GM19239 (cell line): Measurements from ENCODE around the gene ABCA4.

ENCODE experiments used
- DNase-seq: peaks from one replicate; pipeline ENCODE4 v3.0.0; 2011; ENCODE audit warnings: low spot score; ENCODE audit not compliant: insufficient read length
- FAIRE-seq: peaks from 2 replicates; lab custom pipeline; 2011; peaks lifted over from hg19 to GRCh38; lab: Jason Lieb, UNC

The ABCA4 gene

GRCh38 chr1:94106716-94107115, 14.2 kb downstream of the ABCA4 start:
- FAIRE-seq (no peak), DNase-seq (no peak)

GRCh38 chr1:94105957-94106529, 14.9 kb downstream of the ABCA4 start:
- FAIRE-seq (no peak), DNase-seq (no peak)

- FAIRE-seq (no peak), DNase-seq (no peak)
Observed at GRCh38 chr1:94105581-94105952, 15.4 kb downstream of the ABCA4 start.

GRCh38 chr1:94104776-94105580, 16.0 kb downstream of the ABCA4 start:
- DNase-seq (no peak), FAIRE-seq (no peak)

- no peak for DNase-seq
- FAIRE-seq, result no peak
Observed at GRCh38 chr1:94104127-94104684, 16.7 kb downstream of the ABCA4 start.

GRCh38 chr1:94103608-94104007, 17.3 kb downstream of the ABCA4 start:
- no peak for FAIRE-seq
- no peak for DNase-seq

- DNase-seq, result no peak
Observed at GRCh38 chr1:94101613-94102525, 19.1 kb downstream of the ABCA4 start.

GRCh38 chr1:94100785-94101612, 19.9 kb downstream of the ABCA4 start:
- FAIRE-seq (no peak), DNase-seq (no peak)

More at GRCh38 chr1:94101613-94102525, 19.1 kb downstream of the ABCA4 start:
- FAIRE-seq, result no peak

- DNase-seq, result no peak
- no peak for FAIRE-seq
Observed at GRCh38 chr1:94100129-94100784, 20.7 kb downstream of the ABCA4 start.

- FAIRE-seq (no peak), DNase-seq (no peak)
Observed at GRCh38 chr1:94099303-94099702, 21.6 kb downstream of the ABCA4 start.

GRCh38 chr1:94098585-94099111, 22.3 kb downstream of the ABCA4 start:
- FAIRE-seq, result no peak
- no peak for DNase-seq

- FAIRE-seq, result no peak
- no peak for DNase-seq
Observed at GRCh38 chr1:94096797-94097549, 24.0 kb downstream of the ABCA4 start.

GRCh38 chr1:94095744-94096469, 25.0 kb downstream of the ABCA4 start:
- FAIRE-seq (no peak), DNase-seq (no peak)

GRCh38 chr1:94095112-94095637, 25.8 kb downstream of the ABCA4 start:
- no peak for FAIRE-seq
- DNase-seq, result no peak

- DNase-seq, result no peak
- FAIRE-seq, result no peak
Observed at GRCh38 chr1:94094469-94095111, 26.4 kb downstream of the ABCA4 start.

- FAIRE-seq (no peak), DNase-seq (no peak)
Observed at GRCh38 chr1:94093996-94094395, 27.0 kb downstream of the ABCA4 start.

GRCh38 chr1:94093396-94093795, 27.6 kb downstream of the ABCA4 start:
- DNase-seq, result no peak
- no peak for FAIRE-seq
